GM12872 (cell line): ENCODE measurements around the gene MMAB.

Source experiments
- CTCF ChIP-seq: IDR thresholded peaks from 3 replicates; pipeline ENCODE4 v1.5.1; 2011; ENCODE audit warnings: low read depth, mild to moderate bottlenecking, low read length, moderate library complexity; ENCODE audit not compliant: insufficient read depth

Gene MMAB

GRCh38 chr12:109573029-109573913, at the start of gene MMAB, which contains the start of gene MVK:
Gene MMAB, minus strand, starts transcription at chr12:109573504. Its CDS starts 24 bp downstream, at chr12:109573480.
Gene MVK, plus strand, starts transcription at chr12:109573794. Its CDS starts 1,029 bp downstream, at chr12:109574823.
- TF ChIP-seq CTCF: no peak

- no peak for TF ChIP-seq CTCF
Observed at GRCh38 chr12:109621901-109622364, 48.6 kb upstream of the MMAB start.

- no peak for TF ChIP-seq CTCF
Observed at GRCh38 chr12:109621211-109621694, 47.9 kb upstream of the MMAB start.

- no peak for TF ChIP-seq CTCF
Observed at GRCh38 chr12:109619002-109619604, 45.8 kb upstream of the MMAB start.

- TF ChIP-seq CTCF: no peak
Observed at GRCh38 chr12:109618082-109618481, 44.8 kb upstream of the MMAB start.

GRCh38 chr12:109617491-109617890, 44.2 kb upstream of the MMAB start:
- TF ChIP-seq CTCF: no peak

- no peak for TF ChIP-seq CTCF
Observed at GRCh38 chr12:109615556-109616229, 42.4 kb upstream of the MMAB start.
